K562 (cell line): ENCODE measurements around the gene DCAF8. TPM values are rescaled to one million over a fixed set of nuclear protein-coding genes. Genes with fewer than 3 reads are reported as not detected.

ENCODE experiments used
- CSDE1 ChIP-seq, 2 experiments: fragments of 450-650 bp; IDR thresholded peaks; 2 replicates each; pipeline ENCODE4 v1.6.1; 2016; ENCODE audit warnings: mild to moderate bottlenecking in 1 of 2
- ELF1 ChIP-seq: fragments of 200-800 bp; sonication (Bioruptor generic); IDR thresholded peaks from 2 replicates; pipeline ENCODE4 v1.6.1; 2016; ENCODE audit warnings: missing genetic modification characterization, missing compliant biosample characterization
- ETV1 ChIP-seq: fragments of 450-650 bp; conservative IDR thresholded peaks from 2 replicates; pipeline ENCODE4 v1.6.1; 2016; ENCODE audit warnings: missing genetic modification characterization, control low read depth, low read depth, missing compliant biosample characterization
- FOXJ2 ChIP-seq: fragments of 200-800 bp; sonication (Bioruptor generic); IDR thresholded peaks from 2 replicates; pipeline ENCODE4 v1.6.1; 2016; ENCODE audit warnings: missing genetic modification characterization, missing compliant biosample characterization
- NCOR1 ChIP-seq: fragments of 450-650 bp; IDR thresholded peaks from 2 replicates; pipeline ENCODE4 v1.6.1; 2016; ENCODE audit warnings: mild to moderate bottlenecking, moderate library complexity
- SREBF1 ChIP-seq: fragments of 150-350 bp; IDR thresholded peaks from 2 replicates; pipeline ENCODE4 v1.6.1; 2014; ENCODE audit warnings: antibody characterized with exemption, low read depth, low read length, borderline replicate concordance
- TAF1 ChIP-seq: IDR thresholded peaks from 2 replicates; pipeline ENCODE4 v1.6.1; 2011; ENCODE audit warnings: mild to moderate bottlenecking, low read length, moderate library complexity; ENCODE audit not compliant: insufficient read depth, control insufficient read depth, severe bottlenecking; ENCODE audit errors: extremely low read depth
- ZNF589 ChIP-seq: fragments of 200-800 bp; sonication (Bioruptor generic); IDR thresholded peaks from 2 replicates; pipeline ENCODE4 v1.6.1; 2016; ENCODE audit warnings: low read depth, missing genetic modification characterization, missing compliant biosample characterization
- polyA plus RNA-seq, 8 experiments: library from polyadenylated mRNA; depleted of rRNA in 4 of 8; stranded (reverse) in 5 of 8; unstranded in 3 of 8; fragments of >200 nt; fragmentation: Nextera tagmentation in 2 of 8; fragmentation: Illumina TruSeq in 1 of 8; extraction: Ambion mirVana in 2 of 8; extraction: Trizol in 1 of 8; gene quantifications; 2 replicates each; pipeline versions ENCODE4 v1.2.1 to v1.2.3, GENCODE V29; 2011 to 2014; ENCODE audit warnings: inconsistent platforms in 1 of 8, missing spikeins in 1 of 8
- total RNA-seq, 7 experiments: library from RNA; depleted of rRNA in 6 of 7; stranded (reverse); fragments of >200 nt in 6 of 7; fragmentation: Illumina TruSeq in 2 of 7; extraction: Trizol in 2 of 7; gene quantifications; 2 replicates each; pipeline versions ENCODE4 v1.2.1 to v1.2.3, GENCODE V29; 2011 to 2021; ENCODE audit warnings: low replicate concordance in 1 of 7
- TF ChIP-seq, protein P1 (sequence below): fragments of 450-650 bp; IDR thresholded peaks from 2 replicates; pipeline ENCODE4 v1.6.1; 2017; ENCODE audit warnings: antibody characterized with exemption, mild to moderate bottlenecking
- TF ChIP-seq, protein P2 (sequence below): fragments of 450-650 bp; formaldehyde crosslinking; IDR thresholded peaks from 2 replicates; pipeline ENCODE4 v1.4.0; 2022; ENCODE audit warnings: missing genetic modification characterization

The DCAF8 gene
- total and polyA plus RNA-seq, 9 of the 15 experiments (the other 6 are each of a cell fraction or from before 2014, with no cell fraction given) = 11.6 to 149 (median 81.3) TPM

DNA sequence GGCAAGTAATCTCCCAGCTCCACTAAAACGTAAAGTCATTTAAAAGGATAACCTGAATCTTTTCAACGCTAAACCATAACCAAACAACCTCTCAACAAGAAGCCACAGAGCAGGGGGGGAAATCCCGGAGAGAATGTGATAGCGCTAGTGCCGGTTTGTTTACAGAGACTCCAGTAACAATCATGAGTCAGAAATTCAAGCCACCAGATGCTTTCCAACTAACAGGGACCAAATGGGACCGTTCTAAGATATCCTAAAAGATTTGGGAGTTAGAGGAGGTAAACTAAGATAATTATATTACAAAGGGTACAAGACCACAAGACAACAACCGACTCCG lies 825 bp downstream of the DCAF8 start (continued):
- no peak for TF ChIP-seq NCOR1
- peak; percentile 12 for TF ChIP-seq TAF1
- TF ChIP-seq ZNF589 (CRISPR knock-in tag) = peak; percentile 80; the same call in 1 of the 2 replicates
- TF ChIP-seq, protein P1, sequence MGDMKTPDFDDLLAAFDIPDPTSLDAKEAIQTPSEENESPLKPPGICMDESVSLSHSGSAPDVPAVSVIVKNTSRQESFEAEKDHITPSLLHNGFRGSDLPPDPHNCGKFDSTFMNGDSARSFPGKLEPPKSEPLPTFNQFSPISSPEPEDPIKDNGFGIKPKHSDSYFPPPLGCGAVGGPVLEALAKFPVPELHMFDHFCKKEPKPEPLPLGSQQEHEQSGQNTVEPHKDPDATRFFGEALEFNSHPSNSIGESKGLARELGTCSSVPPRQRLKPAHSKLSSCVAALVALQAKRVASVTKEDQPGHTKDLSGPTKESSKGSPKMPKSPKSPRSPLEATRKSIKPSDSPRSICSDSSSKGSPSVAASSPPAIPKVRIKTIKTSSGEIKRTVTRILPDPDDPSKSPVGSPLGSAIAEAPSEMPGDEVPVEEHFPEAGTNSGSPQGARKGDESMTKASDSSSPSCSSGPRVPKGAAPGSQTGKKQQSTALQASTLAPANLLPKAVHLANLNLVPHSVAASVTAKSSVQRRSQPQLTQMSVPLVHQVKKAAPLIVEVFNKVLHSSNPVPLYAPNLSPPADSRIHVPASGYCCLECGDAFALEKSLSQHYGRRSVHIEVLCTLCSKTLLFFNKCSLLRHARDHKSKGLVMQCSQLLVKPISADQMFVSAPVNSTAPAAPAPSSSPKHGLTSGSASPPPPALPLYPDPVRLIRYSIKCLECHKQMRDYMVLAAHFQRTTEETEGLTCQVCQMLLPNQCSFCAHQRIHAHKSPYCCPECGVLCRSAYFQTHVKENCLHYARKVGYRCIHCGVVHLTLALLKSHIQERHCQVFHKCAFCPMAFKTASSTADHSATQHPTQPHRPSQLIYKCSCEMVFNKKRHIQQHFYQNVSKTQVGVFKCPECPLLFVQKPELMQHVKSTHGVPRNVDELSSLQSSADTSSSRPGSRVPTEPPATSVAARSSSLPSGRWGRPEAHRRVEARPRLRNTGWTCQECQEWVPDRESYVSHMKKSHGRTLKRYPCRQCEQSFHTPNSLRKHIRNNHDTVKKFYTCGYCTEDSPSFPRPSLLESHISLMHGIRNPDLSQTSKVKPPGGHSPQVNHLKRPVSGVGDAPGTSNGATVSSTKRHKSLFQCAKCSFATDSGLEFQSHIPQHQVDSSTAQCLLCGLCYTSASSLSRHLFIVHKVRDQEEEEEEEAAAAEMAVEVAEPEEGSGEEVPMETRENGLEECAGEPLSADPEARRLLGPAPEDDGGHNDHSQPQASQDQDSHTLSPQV = peak; percentile 55; the same call in 1 of the 2 replicates
- TF ChIP-seq, protein P2, sequence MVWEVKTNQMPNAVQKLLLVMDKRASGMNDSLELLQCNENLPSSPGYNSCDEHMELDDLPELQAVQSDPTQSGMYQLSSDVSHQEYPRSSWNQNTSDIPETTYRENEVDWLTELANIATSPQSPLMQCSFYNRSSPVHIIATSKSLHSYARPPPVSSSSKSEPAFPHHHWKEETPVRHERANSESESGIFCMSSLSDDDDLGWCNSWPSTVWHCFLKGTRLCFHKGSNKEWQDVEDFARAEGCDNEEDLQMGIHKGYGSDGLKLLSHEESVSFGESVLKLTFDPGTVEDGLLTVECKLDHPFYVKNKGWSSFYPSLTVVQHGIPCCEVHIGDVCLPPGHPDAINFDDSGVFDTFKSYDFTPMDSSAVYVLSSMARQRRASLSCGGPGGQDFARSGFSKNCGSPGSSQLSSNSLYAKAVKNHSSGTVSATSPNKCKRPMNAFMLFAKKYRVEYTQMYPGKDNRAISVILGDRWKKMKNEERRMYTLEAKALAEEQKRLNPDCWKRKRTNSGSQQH (CRISPR knock-in tag) = no peak
- TF ChIP-seq ETV1 = 0 out of 2 replicates have a peak, but pooled peaks have one; percentile 14
- TF ChIP-seq CSDE1 (IDR thresholded peaks at IDR 0.05) = no peak
- 0 out of 2 replicates have a peak, but pooled peaks have one; percentile 18 for TF ChIP-seq ELF1 (tag)
- TF ChIP-seq SREBF1 = no peak
- peak; percentile 74; the same call in 1 of the 2 replicates for TF ChIP-seq FOXJ2 (tag)
- TF ChIP-seq, all 486 proteins: peak for 25
